Inferior parietal cortex (tissue), 1 donor: Measurements from ENCODE around the gene SORCS2.

Experiments used
- DNase-seq: peaks from one replicate; pipeline ENCODE4 v3.0.0-alpha.2; 2016; ENCODE audit errors: extremely low spot score

SORCS2 gene

DNA sequence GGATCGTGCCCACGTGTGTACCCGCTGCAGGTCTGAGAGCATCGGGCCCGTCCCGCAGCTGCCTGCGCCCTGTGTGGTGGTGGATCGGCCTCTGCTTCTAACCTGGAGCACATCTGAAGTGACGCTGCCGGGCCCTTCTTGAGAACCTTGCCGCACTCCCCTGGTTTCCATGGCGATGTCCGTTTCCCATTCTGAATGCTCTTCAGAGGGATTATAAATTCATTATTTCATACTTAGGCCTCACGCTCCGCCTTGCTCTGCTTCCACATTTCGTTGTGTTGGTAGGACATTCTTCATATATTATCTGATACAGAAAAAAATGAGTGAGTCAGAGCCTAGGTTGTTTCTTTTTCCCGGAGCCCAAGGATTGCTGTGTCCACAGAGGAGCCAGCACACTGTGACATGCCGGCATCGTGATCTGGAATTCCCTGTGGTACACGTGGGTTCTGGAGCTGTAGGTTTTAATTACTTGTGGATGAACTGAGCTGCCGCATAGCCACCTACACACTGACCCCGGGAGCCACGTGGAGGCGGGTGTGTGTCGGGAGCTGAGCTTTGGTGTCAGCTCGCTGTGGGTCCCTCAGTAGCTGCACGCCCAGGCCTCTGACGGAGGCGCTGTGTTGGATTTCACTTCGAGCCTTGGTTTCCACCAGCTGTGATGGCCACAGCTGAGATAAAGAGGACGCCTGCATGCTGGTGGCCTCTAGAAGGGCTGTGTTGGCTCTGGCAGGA lies 179.0 kb downstream of the SORCS2 start:
- DNase-seq: no peak

- no peak for DNase-seq
Measured at GRCh38 chr4:7372673-7373072, 180.3 kb downstream of the SORCS2 start.

GRCh38 chr4:7374571-7374970 lies 182.2 kb downstream of the SORCS2 start:
- no peak for DNase-seq

- no peak for DNase-seq
Measured at GRCh38 chr4:7375427-7375826, 183.1 kb downstream of the SORCS2 start.

GRCh38 chr4:7377223-7377865 lies 185.0 kb downstream of the SORCS2 start:
- DNase-seq: no peak

DNA sequence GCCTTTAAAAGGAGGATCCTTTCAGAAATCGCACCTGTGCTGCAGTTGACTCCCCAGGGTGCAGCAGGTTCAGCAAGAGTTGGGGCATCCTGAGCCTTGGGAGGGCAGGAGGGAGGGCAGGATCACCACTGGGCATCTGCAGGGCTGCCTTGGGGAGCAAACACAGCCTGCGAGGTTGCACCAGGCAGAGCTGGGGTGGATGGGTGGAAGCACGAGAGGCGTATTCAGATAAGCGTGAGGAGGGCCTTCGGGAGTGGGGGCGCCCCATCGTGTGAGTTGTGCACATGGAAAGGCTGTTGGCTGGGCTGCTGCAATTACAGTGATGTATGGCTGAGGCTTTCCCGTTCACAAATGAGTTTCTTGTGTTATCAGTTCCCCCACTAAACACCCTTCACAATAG lies 186.8 kb downstream of the SORCS2 start:
- no peak for DNase-seq

DNA sequence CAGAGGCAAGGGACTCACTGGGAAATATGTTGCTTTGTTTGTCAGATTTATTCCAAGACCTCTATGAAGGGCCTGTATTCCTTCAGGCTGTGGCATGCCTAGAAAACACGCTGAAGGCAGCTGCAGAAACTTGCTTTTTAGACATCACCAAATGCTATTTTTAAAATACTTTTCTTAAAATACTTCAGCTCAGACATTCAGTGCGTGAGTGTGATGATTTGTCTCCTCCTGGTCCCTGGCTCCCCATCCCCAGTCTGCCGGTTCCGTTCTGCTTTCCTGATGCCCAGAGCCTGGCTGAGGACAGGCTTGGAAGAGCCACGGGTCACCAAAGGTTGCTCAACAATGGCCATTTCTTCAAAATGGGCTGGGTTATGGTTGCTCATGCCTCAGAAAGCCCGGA lies 187.4 kb downstream of the SORCS2 start:
- no peak for DNase-seq

- no peak for DNase-seq
Measured at GRCh38 chr4:7381221-7381889, 189.0 kb downstream of the SORCS2 start.

GRCh38 chr4:7381890-7382633 lies 189.7 kb downstream of the SORCS2 start:
- no peak for DNase-seq

DNA sequence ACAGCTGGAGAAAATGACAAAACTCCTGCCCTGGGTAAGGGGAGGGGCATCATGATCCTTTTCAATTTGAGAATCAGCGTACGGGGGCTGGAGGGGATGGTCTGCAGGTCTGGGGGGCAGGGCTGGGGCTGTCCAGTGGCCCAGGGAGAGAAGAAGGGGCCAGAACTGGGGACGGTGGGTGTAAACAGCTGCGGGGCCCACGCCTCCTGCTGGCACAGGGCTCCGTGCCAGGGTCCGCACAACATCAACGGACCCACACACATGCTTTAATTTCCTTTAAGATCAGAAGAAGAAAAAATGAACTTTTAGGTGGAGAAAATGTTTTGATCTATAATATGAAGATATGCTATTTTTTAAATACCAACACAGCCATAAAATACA lies 190.3 kb downstream of the SORCS2 start:
- no peak for DNase-seq

DNA sequence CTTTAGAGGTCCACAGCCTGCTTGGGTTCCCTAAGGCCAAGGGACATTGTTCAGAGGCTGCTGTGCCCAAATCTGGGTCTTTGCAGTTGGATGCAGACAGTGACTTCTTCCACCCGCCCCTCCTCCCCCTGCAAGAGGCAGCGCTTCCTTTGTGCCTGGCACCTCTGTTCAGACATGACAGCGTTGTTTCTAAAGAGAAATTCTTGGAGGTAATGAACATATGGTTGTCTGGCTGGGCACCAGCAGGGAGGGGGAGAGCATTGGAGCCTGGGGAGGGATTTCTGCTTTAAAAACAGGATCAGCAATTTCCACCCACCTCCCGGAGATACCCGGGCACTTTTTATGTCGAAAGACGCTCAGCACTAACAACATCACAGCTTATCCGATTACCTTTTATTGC lies 190.9 kb downstream of the SORCS2 start:
- no peak for DNase-seq

DNA sequence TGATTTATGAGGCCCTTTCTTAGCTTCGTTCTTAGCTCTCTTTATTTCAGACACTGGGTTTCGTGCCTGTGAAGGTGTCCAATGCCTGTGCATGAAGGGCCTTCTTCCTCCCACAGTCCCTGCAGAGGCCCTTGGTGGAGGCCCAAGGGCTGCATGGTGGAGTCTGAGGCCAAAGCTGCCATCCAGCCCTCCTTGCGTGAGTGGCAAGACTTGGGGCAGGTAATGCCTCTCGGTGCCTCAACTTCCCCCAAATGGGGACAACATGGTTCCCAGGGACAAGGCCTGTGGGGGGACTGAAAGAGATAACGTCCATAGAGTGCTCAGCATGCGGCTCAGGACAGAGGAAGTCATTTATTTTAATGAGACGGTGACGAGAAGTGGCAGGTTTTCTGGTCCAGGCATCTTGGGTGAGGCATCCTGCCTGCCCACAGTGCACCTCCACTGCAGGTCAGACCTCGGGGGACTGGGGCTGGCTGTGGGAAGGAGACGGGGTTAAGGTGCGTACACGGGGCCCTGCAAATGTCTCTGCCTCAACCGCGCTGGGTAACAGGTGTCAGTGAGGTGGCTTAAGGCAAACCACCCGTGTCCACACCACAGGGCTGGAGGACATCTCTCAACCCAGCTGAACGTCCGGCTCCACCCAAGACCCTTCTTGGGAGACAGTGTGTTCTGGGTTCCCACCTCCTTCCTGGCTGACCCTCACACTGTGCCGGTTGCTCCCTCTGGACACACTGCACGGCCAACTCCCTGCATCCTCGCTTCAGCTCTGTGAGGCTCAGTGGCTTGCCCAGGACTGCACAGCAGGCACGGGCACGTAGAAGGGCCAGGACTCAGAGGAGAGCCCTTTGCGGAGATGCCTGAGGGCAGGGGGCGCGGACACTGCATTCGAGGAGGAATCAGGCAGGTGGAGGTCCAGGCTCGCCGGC lies 191.9 kb downstream of the SORCS2 start:
- no peak for DNase-seq

DNA sequence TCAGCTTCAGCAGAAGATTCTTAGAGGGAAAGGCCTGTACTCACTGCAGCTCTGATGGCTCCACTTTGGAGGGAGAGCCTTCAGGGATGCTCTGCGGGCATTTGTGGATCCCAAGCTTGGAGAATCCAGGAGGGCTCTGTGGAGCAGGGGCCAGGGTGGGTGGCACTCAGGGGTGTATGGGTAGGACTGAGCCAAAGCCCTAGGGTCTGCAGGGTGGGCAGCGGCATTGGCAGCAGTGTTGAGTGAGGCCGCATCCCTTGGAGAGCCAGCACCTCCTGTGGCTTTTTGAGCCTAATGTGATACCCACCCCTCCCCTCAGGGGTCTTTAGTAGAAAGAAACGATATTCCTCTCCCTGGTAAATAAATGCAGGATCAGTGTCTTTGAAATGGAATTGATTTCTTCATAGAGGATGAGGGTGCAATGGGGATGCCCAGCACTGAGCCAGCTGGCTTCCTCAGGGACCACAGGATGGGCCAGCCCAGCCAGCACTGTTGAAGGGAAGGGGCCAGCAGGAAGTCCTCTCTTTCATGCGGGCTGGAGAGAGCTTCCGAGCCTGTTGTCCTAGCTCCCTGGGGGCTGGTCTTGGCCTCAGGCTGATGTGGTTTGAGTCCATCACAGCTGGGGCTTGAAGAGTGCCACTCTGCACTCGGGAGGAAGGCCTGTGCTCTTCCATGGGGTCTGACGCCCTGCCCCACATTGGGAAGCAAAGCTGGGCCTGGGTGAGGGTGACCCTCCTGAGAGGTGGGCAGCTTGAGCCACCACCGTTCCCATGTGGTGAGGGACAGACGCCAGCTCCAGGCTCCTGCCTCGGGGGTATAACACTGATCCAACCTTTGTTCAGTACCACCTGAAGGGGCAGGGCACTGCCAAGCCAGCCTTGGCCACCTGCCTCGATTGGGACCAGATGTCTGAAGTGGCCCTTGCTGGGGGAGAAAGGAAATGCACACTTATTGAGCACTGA lies 192.9 kb downstream of the SORCS2 start:
- no peak for DNase-seq

DNA sequence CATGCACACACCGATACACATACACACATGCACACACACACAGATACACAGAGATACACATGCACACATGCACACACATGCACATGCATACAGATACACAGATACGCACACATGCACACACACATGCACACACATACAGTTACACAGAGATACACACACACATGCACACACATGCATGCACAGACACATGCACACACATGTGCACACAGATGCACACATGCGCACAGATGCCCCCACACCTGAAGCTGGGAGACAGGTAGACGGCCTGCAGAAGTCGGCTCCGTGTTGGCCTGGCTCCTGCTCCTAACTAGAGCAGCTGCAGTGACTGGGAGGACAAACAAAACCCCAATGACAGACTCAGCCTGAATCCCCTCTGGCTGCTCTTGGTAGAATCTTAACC lies 195.6 kb downstream of the SORCS2 start:
- no peak for DNase-seq

GRCh38 chr4:7388627-7389026 lies 196.3 kb downstream of the SORCS2 start:
- DNase-seq: no peak

DNA sequence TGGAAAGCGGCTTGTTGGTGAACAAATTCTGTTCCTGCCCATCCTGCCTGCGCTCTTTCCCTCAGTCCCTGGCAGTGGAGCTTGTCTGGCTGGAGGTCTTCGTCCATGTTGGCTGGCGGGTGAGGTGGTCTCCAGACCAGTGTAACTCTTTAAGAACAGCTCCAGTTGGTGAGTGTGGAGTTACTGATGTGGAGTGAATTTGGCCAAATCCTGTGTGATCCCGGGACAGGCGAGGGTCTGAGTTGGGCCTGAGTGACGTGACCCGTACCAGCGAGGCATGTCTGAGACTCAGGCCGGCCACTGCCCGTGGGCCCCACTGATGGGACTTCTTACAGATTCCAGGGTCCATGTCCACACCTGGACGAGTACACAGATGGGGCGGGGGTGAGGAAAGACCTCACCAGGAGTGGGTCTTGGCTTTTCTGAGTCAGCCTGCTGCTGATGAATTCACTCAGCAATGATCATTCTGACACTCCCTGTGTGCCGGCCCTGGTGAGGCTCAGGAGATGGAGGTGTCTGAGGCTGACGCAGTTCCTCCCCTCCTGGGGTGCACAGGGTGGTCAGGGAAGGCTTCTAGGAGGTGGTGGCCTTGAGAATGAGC lies 196.9 kb downstream of the SORCS2 start:
- DNase-seq: no peak

GRCh38 chr4:7389719-7390118 lies 197.4 kb downstream of the SORCS2 start:
- DNase-seq: no peak

DNA sequence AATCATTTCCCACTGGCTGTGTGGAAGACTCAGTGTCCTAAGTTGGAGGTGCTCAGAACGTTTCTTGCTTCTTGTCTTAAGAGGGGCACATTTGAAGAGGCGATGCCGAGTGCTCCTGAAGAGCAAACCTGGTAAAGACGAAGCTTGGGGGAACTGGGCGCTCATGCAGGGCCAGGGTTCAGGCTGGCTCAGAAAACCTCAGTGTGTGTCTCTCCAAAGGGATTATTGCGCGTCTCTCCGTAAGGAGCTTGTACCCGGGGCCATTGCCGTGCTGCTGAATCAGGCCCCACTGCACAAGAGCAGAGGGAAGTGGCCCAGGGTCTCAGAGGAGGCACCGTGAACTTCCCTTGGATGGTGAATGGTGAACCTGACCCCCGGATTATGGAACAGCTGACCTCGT lies 198.0 kb downstream of the SORCS2 start:
- DNase-seq: no peak

- no peak for DNase-seq
Measured at GRCh38 chr4:7390906-7391636, 198.7 kb downstream of the SORCS2 start.
